Endothelial cell of hepatic sinusoid (primary cell): ENCODE results near the gene CTAGE6.
"Not testable (repeated sequence)": the region's sequence is repeated elsewhere in the genome, so short reads cannot be mapped to it uniquely, and the experiment has no call there.

Experiments
- in situ Hi-C: cut with HindIII; loops from 2 replicates; pipeline ENCODE4 v1.10.0; 2017; ENCODE audit warnings: low sequenced_read_pairs

The CTAGE6 gene

GRCh38 chr7:143720335-143720734 is 37.2 kb downstream of the CTAGE6 start:
- in situ Hi-C loops: not testable (repeated sequence)

- in situ Hi-C loops: not testable (repeated sequence)
These were observed 41.8 kb downstream of the CTAGE6 start for GRCh38 chr7:143715543-143716193.

- in situ Hi-C loops: not testable (repeated sequence)
These were observed 42.7 kb downstream of the CTAGE6 start for GRCh38 chr7:143714581-143715454.

GRCh38 chr7:143712381-143712780 is 45.1 kb downstream of the CTAGE6 start:
- in situ Hi-C loops: not testable (repeated sequence)

GRCh38 chr7:143711727-143712324 is 45.7 kb downstream of the CTAGE6 start:
- in situ Hi-C loops: not testable (repeated sequence)

GRCh38 chr7:143709895-143710294 is 47.6 kb downstream of the CTAGE6 start:
- in situ Hi-C loops: not testable (repeated sequence)
